HepG2 (cell line): ENCODE measurements around the gene NFE2L2. TPM values are rescaled to one million over a fixed set of nuclear protein-coding genes. Genes with fewer than 3 reads are reported as not detected.

Source experiments
- ATAC-seq: fragments of 200-7000 bp; cut with Tn5 transposase; 3 replicates; pipeline ENCODE4 v1.9.1; 2020; ENCODE audit warnings: mild to moderate bottlenecking, moderate library complexity
- BruUV-seq: library from RNA; stranded (reverse); fragments of 400-500 nt; replicated peaks from 2 replicates; lab custom pipeline; 2021; lab: Mats Ljungman, UMichigan
- CTCF ChIA-PET: fragments of 300-600 bp; formaldehyde crosslinking; extraction: SDS; loops from one replicate; lab custom pipeline; 2021; ENCODE audit warnings: low total read pairs, inconsistent platforms, low intra/inter-chr PET ratio; lab: Yijun Ruan, JAX
- POLR2A ChIA-PET: fragments of 350-600 bp; sonication (Branson Sonifier 250); formaldehyde crosslinking; loops from one replicate; lab custom pipeline; 2020; ENCODE audit warnings: antibody characterized with exemption, inconsistent platforms; lab: Yijun Ruan, JAX
- DNase-seq: peaks from one replicate; pipeline ENCODE4 v3.0.0-alpha.2; 2015; ENCODE audit warnings: low spot score
- FAIRE-seq: peaks from 3 replicates; lab custom pipeline; 2011; peaks lifted over from hg19 to GRCh38; lab: Jason Lieb, UNC
- H2AFZ ChIP-seq: one replicate; pipeline ENCODE4 v1.6.1; 2011; ENCODE audit warnings: low read length, inconsistent platforms
- H3K27ac ChIP-seq: fragments of 300-600 bp; 3 replicates; pipeline ENCODE4 v1.8.0; 2011; ENCODE audit warnings: mixed run types, mild to moderate bottlenecking, mixed read lengths, low read length, inconsistent platforms; ENCODE audit not compliant: insufficient read depth; ENCODE audit errors: extremely low read length
- H3K27me3 ChIP-seq, 2 experiments: fragments of 200-600 bp in 1 of 2; 2 replicates in 1 of 2; 3 replicates in 1 of 2; pipeline versions ENCODE4 v1.6.0 to v1.8.0; 2011; ENCODE audit warnings: low read length in 2 of 2, mild to moderate bottlenecking in 2 of 2, moderate library complexity in 2 of 2, inconsistent platforms in 1 of 2; ENCODE audit not compliant: insufficient read depth in 2 of 2, control insufficient read depth in 1 of 2
- H3K36me3 ChIP-seq, 2 experiments: fragments of 200-600 bp in 1 of 2; replicated peaks in 1 of 2; 2 replicates in 1 of 2; 3 replicates in 1 of 2; pipeline versions ENCODE4 v1.5.1 to v1.8.0; 2011; ENCODE audit warnings: low read length in 2 of 2, inconsistent platforms in 1 of 2; ENCODE audit not compliant: insufficient read depth in 2 of 2, control insufficient read depth in 1 of 2
- H3K4me1 ChIP-seq: 2 replicates; pipeline ENCODE4 v1.5.1; 2012; ENCODE audit warnings: low read length, inconsistent platforms; ENCODE audit not compliant: insufficient read depth
- H3K4me2 ChIP-seq: 2 replicates; pipeline ENCODE4 v1.6.0; 2011; ENCODE audit warnings: low read depth, low read length, inconsistent platforms
- H3K4me3 ChIP-seq, 3 experiments: fragments of 200-600 bp in 1 of 3; sonication (generic), shearing (Covaris generic) in 1 of 3; replicated peaks in 1 of 3; 2 replicates each; pipeline ENCODE4 v1.5.1; 2011 to 2016; ENCODE audit warnings: low read length in 3 of 3, inconsistent platforms in 2 of 3, low read depth in 2 of 3, mild to moderate bottlenecking in 2 of 3, control low read depth in 1 of 3, mixed read lengths in 1 of 3; ENCODE audit not compliant: insufficient read depth in 1 of 3
- H3K79me2 ChIP-seq: one replicate; pipeline ENCODE4 v1.6.1; 2011; ENCODE audit warnings: low read length, inconsistent platforms; ENCODE audit not compliant: insufficient read depth
- H3K9ac ChIP-seq: 2 replicates; pipeline ENCODE4 v1.6.0; 2011; ENCODE audit warnings: mild to moderate bottlenecking, low read depth, low read length, inconsistent platforms; ENCODE audit not compliant: insufficient read depth
- H3K9me3 ChIP-seq: 2 replicates; pipeline ENCODE4 v1.5.1; 2012; ENCODE audit warnings: mild to moderate bottlenecking, low read length
- H4K20me1 ChIP-seq: 2 replicates; pipeline ENCODE4 v1.6.0; 2011; ENCODE audit warnings: inconsistent platforms, mild to moderate bottlenecking, low read length, moderate library complexity; ENCODE audit not compliant: insufficient read depth
- GABPB1 ChIP-seq: IDR thresholded peaks from 2 replicates; pipeline ENCODE4 v1.6.1; 2016; ENCODE audit warnings: mild to moderate bottlenecking, missing genetic modification reagents, moderate library complexity, missing compliant biosample characterization
- NR3C1 ChIP-seq: sonication (generic); formaldehyde crosslinking; IDR thresholded peaks from 2 replicates; pipeline ENCODE4 v1.4.0; 2020; ENCODE audit warnings: missing genetic modification reagents
- SP1 ChIP-seq, 2 experiments: fragments of 450-650 bp in 1 of 2; sonication (generic) in 1 of 2; formaldehyde crosslinking in 1 of 2; IDR thresholded peaks; 2 replicates each; pipeline versions ENCODE4 v1.4.0 to v1.6.1; 2016 to 2020; ENCODE audit warnings: missing genetic modification reagents in 1 of 2
- TCF7L2 ChIP-seq: IDR thresholded peaks from 2 replicates; pipeline ENCODE4 v1.6.1; 2011; ENCODE audit warnings: mild to moderate bottlenecking, low read depth, low read length, moderate library complexity
- ZNF121 ChIP-seq: sonication (generic); formaldehyde crosslinking; IDR thresholded peaks from 2 replicates; pipeline ENCODE4 v1.5.0; 2020; ENCODE audit warnings: mild to moderate bottlenecking, missing genetic modification reagents
- ZNF143 ChIP-seq: sonication (generic); formaldehyde crosslinking; IDR thresholded peaks from 2 replicates; pipeline ENCODE4 v1.4.0; 2020; ENCODE audit warnings: missing genetic modification reagents
- WGBS: methylation state at CpG from one replicate; pipeline ENCODE4 v1.1.6; 2017; ENCODE audit warnings: low lambda C conversion rate; 5-methylcytosine and 5-hydroxymethylcytosine counted together
- in situ Hi-C: cut with HindIII; loops from 2 replicates; pipeline ENCODE4 v1.10.0; 2017; ENCODE audit warnings: low pct_unique_long_range_greater_than_20kb; ENCODE audit not compliant: extremely low pct_ligation_motif_present
- intact Hi-C: fragments of 100-400 bp; cut with micrococcal nuclease; formaldehyde crosslinking; loops from one replicate; pipeline ENCODE4 v1.10.0; 2022; ENCODE audit not compliant: unreplicated experiment
- polyA plus RNA-seq, 8 experiments: library from polyadenylated mRNA; depleted of rRNA in 3 of 8; stranded (reverse) in 7 of 8; unstranded in 1 of 8; fragments of >200 nt; fragmentation: Illumina TruSeq in 4 of 8; extraction: Trizol in 4 of 8; gene quantifications; 2 replicates each; pipeline versions ENCODE4 v1.2.1 to v1.2.3, GENCODE V29; 2011 to 2016; ENCODE audit warnings: low read depth in 4 of 8, missing spikeins in 1 of 8, mixed read lengths in 1 of 8; ENCODE audit not compliant: insufficient read depth in 1 of 8
- total RNA-seq, 5 experiments: library from RNA; depleted of rRNA; stranded (reverse); fragments of >200 nt; fragmentation: Illumina TruSeq; extraction: Trizol; gene quantifications; 2 replicates each; pipeline ENCODE4 v1.2.3, GENCODE V29; 2016; ENCODE audit warnings: low read depth in 1 of 5
- TF ChIP-seq, protein P1 (sequence below): sonication (generic); formaldehyde crosslinking; conservative IDR thresholded peaks from 2 replicates; pipeline ENCODE4 v1.8.0; 2022; ENCODE audit warnings: missing genetic modification reagents
- TF ChIP-seq, protein P2 (sequence below): sonication (generic); formaldehyde crosslinking; IDR thresholded peaks from 2 replicates; pipeline ENCODE4 v1.8.1; 2023; ENCODE audit warnings: missing genetic modification reagents, mild to moderate bottlenecking, borderline replicate concordance
- TF ChIP-seq, protein P3 (sequence below): sonication (generic); formaldehyde crosslinking; IDR thresholded peaks from 2 replicates; pipeline ENCODE4 v1.5.0; 2020; ENCODE audit warnings: mild to moderate bottlenecking, missing genetic modification reagents, borderline replicate concordance

The NFE2L2 gene
- total and polyA plus RNA-seq, 2 of the 13 experiments (the other 11 are each of a cell fraction or from before 2014, with no cell fraction given): 84.6 to 215 TPM

DNA sequence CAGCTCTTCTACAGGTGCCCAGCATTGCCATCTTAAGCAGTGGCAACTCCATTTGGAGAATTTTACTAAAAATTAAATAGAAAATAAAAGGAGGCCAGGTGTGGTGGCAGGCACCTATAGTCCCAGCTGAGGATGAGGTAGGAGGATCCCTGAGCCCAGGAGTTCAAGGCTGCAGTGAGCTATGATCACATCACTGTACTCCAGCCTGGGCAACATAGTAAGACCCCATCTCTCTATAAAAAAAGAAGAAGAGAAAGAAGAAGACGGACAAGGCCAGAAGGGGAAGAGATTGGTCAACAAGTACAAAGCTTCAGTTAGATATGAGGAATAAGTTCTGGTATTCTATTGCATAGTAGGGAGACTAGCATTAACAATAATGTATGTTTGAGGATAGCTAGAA, 73.6 kb downstream of the NFE2L2 start:
- no peak overlapping the region for H3K4me3 ChIP-seq
- intact Hi-C loops (no loop called here), in situ Hi-C loops (no loop called here)
- H3K36me3 ChIP-seq: no peaks in the 10 kb centered on the region
- H3K4me1 ChIP-seq: peaks cover 39% of the 10 kb centered on the region
- CTCF ChIA-PET: no interaction called here
- DNase-seq (no peak), ATAC-seq (no peak), FAIRE-seq (no peak)
- H3K79me2 ChIP-seq: no peaks in the 10 kb centered on the region
- TF ChIP-seq, protein P1, sequence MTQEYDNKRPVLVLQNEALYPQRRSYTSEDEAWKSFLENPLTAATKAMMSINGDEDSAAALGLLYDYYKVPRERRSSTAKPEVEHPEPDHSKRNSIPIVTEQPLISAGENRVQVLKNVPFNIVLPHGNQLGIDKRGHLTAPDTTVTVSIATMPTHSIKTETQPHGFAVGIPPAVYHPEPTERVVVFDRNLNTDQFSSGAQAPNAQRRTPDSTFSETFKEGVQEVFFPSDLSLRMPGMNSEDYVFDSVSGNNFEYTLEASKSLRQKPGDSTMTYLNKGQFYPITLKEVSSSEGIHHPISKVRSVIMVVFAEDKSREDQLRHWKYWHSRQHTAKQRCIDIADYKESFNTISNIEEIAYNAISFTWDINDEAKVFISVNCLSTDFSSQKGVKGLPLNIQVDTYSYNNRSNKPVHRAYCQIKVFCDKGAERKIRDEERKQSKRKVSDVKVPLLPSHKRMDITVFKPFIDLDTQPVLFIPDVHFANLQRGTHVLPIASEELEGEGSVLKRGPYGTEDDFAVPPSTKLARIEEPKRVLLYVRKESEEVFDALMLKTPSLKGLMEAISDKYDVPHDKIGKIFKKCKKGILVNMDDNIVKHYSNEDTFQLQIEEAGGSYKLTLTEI (CRISPR knock-in tag): no peak
- peak; percentile 93 for TF ChIP-seq ZNF121
- H3K9ac ChIP-seq: no peak overlapping the region
- POLR2A ChIA-PET: interaction anchor here (1.0 kb wide), 1 partner anchor 21 kb away, joined by 8 read pairs; the partner anchor contains the start of gene HNRNPA3
- no peak overlapping the region for H3K27ac ChIP-seq
- BruUV-seq: no TSS peak
- H3K9me3 ChIP-seq: no peaks in the 10 kb centered on the region
- H3K4me2 ChIP-seq: no peak overlapping the region
- no peaks in the 10 kb centered on the region for H3K27me3 ChIP-seq
- H2AFZ ChIP-seq: no peak overlapping the region
- H4K20me1 ChIP-seq: no peaks in the 10 kb centered on the region
- WGBS: 96% methylated on average over 1 of the region's 1 CpG

- peak; percentile 63 for FAIRE-seq
- POLR2A ChIA-PET: interaction anchor here (0.8 to 2.9 kb wide), 10 partner anchors 9 to 76 kb away, joined by 4 to 25 read pairs (median 7); partner anchors contain the start of genes HNRNPA3 and NFE2L2
- TF ChIP-seq NR3C1 (CRISPR knock-in tag): no peak
- no peak; the same call in none of the 2 replicates for TF ChIP-seq GABPB1
- TF ChIP-seq, protein P2, sequence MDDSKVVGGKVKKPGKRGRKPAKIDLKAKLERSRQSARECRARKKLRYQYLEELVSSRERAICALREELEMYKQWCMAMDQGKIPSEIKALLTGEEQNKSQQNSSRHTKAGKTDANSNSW (CRISPR knock-in tag): no peak
- TF ChIP-seq, protein P3, sequence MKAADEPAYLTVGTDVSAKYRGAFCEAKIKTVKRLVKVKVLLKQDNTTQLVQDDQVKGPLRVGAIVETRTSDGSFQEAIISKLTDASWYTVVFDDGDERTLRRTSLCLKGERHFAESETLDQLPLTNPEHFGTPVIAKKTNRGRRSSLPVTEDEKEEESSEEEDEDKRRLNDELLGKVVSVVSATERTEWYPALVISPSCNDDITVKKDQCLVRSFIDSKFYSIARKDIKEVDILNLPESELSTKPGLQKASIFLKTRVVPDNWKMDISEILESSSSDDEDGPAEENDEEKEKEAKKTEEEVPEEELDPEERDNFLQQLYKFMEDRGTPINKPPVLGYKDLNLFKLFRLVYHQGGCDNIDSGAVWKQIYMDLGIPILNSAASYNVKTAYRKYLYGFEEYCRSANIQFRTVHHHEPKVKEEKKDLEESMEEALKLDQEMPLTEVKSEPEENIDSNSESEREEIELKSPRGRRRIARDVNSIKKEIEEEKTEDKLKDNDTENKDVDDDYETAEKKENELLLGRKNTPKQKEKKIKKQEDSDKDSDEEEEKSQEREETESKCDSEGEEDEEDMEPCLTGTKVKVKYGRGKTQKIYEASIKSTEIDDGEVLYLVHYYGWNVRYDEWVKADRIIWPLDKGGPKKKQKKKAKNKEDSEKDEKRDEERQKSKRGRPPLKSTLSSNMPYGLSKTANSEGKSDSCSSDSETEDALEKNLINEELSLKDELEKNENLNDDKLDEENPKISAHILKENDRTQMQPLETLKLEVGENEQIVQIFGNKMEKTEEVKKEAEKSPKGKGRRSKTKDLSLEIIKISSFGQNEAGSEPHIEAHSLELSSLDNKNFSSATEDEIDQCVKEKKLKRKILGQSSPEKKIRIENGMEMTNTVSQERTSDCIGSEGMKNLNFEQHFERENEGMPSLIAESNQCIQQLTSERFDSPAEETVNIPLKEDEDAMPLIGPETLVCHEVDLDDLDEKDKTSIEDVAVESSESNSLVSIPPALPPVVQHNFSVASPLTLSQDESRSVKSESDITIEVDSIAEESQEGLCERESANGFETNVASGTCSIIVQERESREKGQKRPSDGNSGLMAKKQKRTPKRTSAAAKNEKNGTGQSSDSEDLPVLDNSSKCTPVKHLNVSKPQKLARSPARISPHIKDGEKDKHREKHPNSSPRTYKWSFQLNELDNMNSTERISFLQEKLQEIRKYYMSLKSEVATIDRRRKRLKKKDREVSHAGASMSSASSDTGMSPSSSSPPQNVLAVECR: peak; percentile 48; the same call in 1 of the 2 replicates
- TF ChIP-seq TCF7L2: no peak
- no peak for TF ChIP-seq SP1 (IDR thresholded peaks at IDR 0.05)
- no peak for TF ChIP-seq SP1 (CRISPR knock-in tag; IDR thresholded peaks at IDR 0.05)
- no peak for TF ChIP-seq ZNF143 (CRISPR knock-in tag)
Measured at GRCh38 chr2:177188482-177189469, 75.8 kb downstream of the NFE2L2 start.

More at GRCh38 chr2:177188482-177189469, 75.8 kb downstream of the NFE2L2 start:
- ATAC-seq (peak; percentile 88), DNase-seq (peak; percentile 91)
- Histone ChIP-seq H3K4me3 (peak overlapping the region in 2 of 3 experiments; percentile 10 to 56; a peak in 3 of 6 replicates), H3K36me3 (no peaks in the 10 kb centered on the region), H3K4me1 (peaks cover 61% of the 10 kb centered on the region), H3K9me3 (no peaks in the 10 kb centered on the region), H2AFZ (no peak overlapping the region), H4K20me1 (no peaks in the 10 kb centered on the region), H3K79me2 (no peaks in the 10 kb centered on the region), H3K27me3 (no peaks in the 10 kb centered on the region), H3K27ac (peak overlapping the region; percentile 90), H3K9ac (peak overlapping the region; percentile 73), H3K4me2 (peak overlapping the region; percentile 94)
- BruUV-seq: no TSS peak
- intact Hi-C loops: loop anchor here (1.0 kb wide), 2 partner anchors 22 to 24 kb away; partner anchors contain the start of gene HNRNPA3
- CTCF ChIA-PET: no interaction called here
- in situ Hi-C loops: no loop called here
- WGBS: 50% methylated on average over 7 of the region's 7 CpGs
